Parietal lobe (tissue), 2 donors: ENCODE data around the gene PIGP. TPM values are rescaled to one million over a fixed set of nuclear protein-coding genes. Genes with fewer than 3 reads are reported as not detected.

Experiments
- small RNA-seq: library from RNA; depleted of rRNA; stranded (forward); fragments of <200 nt; gene quantifications from one replicate; pipeline ENCODE3, GENCODE V24; 2014; ENCODE audit warnings: low replicate concordance
- total RNA-seq: library from RNA; depleted of rRNA; stranded (reverse); fragments of >200 nt; gene quantifications from one replicate; pipeline ENCODE4 v1.2.3, GENCODE V29; 2014

Gene PIGP
- total RNA-seq: 3.8 TPM

DNA sequence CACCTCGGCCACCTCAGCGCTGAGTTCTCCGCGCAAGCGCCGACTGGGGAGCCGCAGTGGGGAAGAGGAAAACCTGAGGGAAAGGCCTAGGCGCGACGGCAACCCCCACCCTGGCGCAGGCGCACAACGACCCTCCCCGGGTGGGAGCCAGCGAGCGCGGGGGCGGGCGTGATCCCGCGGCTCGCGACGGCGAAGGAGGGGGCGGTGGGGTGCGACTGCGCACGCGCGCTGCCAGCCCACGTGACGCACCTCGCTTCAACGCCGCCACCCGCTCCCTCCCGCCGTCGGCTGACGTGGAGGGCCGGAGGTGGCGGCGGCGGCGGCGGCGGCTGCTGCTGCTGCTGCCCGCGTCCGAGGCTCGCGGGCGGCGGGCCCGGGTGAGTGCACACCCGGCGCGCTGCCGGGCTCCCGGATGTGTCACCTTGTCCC lies at the start of gene PIGP, which contains the start of gene TTC3:
PIGP (minus strand) TSS at position 84 of the 429 bp plus-strand sequence. CDS start 556 bp downstream, outside the sequence.
TTC3 (plus strand) TSS at position 267 of the 429 bp plus-strand sequence. CDS start 14,004 bp downstream, outside the sequence.

Small RNA genes within 50 kb of the gene (small RNA-seq; reads per million reads assigned to genes)
- not detected for gene RNU6-696P

Other genes with a start within 250 kb of the PIGP start
- gene HLCS, start 106.4 kb downstream of the PIGP start, total RNA-seq: 37.6 TPM
- gene RIPPLY3, start 66.4 kb downstream of the PIGP start, total RNA-seq: not detected
- gene TTC3, start 183 bp upstream of the PIGP start, total RNA-seq: 1,069 TPM
- gene VPS26C, start 194.3 kb upstream of the PIGP start, total RNA-seq: 65.7 TPM